Tibial nerve (tissue), 4 donors: ENCODE measurements around the gene USP6NL. TPM values are rescaled to one million over a fixed set of nuclear protein-coding genes. Genes with fewer than 3 reads are reported as not detected.

ENCODE experiments used
- DNase-seq, 2 donors: peaks; one replicate each; pipeline ENCODE4 v3.0.0-alpha.2; 2019; ENCODE audit warnings: low spot score in 2 of 2
- H3K27ac ChIP-seq, 4 donors: fragments of 200-600 bp; sonication (generic) in 3 of 4; one replicate each; pipeline ENCODE4 v1.5.1; 2017 to 2019; ENCODE audit warnings: mild to moderate bottlenecking in 1 of 4
- H3K27me3 ChIP-seq, 2 donors: fragments of 200-600 bp; sonication (generic) in 1 of 2; one replicate each; pipeline versions ENCODE4 v1.5.1 to v1.6.0; 2017 to 2019
- H3K36me3 ChIP-seq, 3 donors: fragments of 200-600 bp; sonication (generic); one replicate each; pipeline ENCODE4 v1.5.1; 2018 to 2019
- H3K4me1 ChIP-seq, 4 donors: fragments of 200-600 bp; sonication (generic) in 3 of 4; one replicate each; pipeline ENCODE4 v1.5.1; 2017 to 2019
- H3K4me3 ChIP-seq, 4 donors: fragments of 200-600 bp; sonication (generic) in 3 of 4; one replicate each; pipeline ENCODE4 v1.5.1; 2017 to 2019; ENCODE audit warnings: mild to moderate bottlenecking in 1 of 4, moderate library complexity in 1 of 4
- H3K9me3 ChIP-seq, 4 donors: fragments of 200-600 bp; sonication (generic) in 3 of 4; one replicate each; pipeline ENCODE4 v1.5.1; 2017 to 2019
- CTCF ChIP-seq, 5 experiments: fragments of 200-600 bp in 3 of 5; fragments of 450-650 bp in 2 of 5; sonication (generic) in 3 of 5; IDR thresholded peaks; one replicate each; pipeline ENCODE4 v1.5.1; 2016 to 2019; ENCODE audit warnings: antibody characterized with exemption in 5 of 5, mild to moderate bottlenecking in 3 of 5, moderate library complexity in 2 of 5
- EP300 ChIP-seq, 2 donors: sonication (generic); formaldehyde crosslinking; IDR thresholded peaks; one replicate each; pipeline ENCODE4 v1.6.1; 2017; ENCODE audit warnings: antibody characterized with exemption in 2 of 2, mild to moderate bottlenecking in 1 of 2
- POLR2A ChIP-seq, 2 donors: fragments of 450-650 bp; IDR thresholded peaks; one replicate each; pipeline ENCODE4 v1.6.1; 2017; ENCODE audit warnings: antibody characterized with exemption in 2 of 2, mild to moderate bottlenecking in 2 of 2, moderate library complexity in 2 of 2
- WGBS, 2 donors: methylation state at CpG; one replicate each; pipeline ENCODE4 v1.1.5; 2018; 5-methylcytosine and 5-hydroxymethylcytosine counted together
- total RNA-seq, 4 donors: library from RNA; depleted of rRNA; stranded (reverse); fragments of >200 nt; gene quantifications; one replicate each; pipeline ENCODE4 v1.1.0, GENCODE V29; 2016

The USP6NL gene
- total RNA-seq, 4 donors from 2014 or later = 21.8 to 33.9 (median 25.0) TPM

DNA sequence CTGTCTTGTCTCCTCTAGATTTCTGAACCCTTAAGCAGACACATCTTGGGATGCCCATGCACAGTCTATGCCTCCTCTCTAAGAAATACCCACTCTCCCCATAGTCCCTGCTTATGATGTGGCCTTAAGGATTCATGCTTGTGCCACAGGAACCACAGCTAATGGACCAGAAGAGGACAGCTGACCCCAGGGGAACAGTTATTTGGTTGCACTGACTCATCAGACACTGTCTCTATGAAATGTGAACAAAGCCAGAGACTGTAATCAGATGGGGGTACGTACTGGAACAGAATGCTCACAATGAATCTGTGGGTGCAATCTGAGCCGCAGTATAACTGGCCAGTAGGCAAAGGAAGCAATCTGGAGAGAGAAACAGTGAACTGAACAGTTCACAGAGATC lies 121.9 kb downstream of the USP6NL start:
- 62 to 67% methylated on average over 2 of the region's 2 CpGs for WGBS, 2 donors
- peaks cover 0 to 59% (median 0%) of the 10 kb centered on the region in 3 donors for H3K36me3 ChIP-seq

DNA sequence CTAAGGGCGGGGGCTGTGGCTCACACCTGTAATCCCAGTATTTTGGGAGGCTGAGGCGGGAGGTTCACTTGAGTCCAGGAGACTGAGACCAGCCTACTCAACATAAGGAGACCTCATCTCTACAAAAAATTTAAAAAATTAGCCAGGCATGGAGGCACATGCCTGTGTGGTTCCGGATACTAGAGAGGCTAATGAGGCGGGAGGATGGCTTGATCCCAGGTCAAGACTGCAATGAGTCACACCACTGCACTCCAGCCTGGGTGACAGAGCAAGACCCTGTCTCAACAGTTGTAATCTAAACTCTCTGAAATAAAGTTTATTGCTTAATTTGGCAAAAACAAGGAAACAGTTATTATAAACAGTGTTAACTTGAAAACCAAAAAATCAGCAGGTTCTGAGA lies 123.3 kb downstream of the USP6NL start:
- Histone ChIP-seq H3K27ac (no peak overlapping the region), H3K36me3 (peaks cover 0 to 56% (median 0%) of the 10 kb centered on the region in 3 donors), H3K4me1 (peaks cover 0 to 2% (median 0%) of the 10 kb centered on the region in 4 donors), H3K9me3 (no peaks in the 10 kb centered on the region), H3K4me3 (no peak overlapping the region), H3K27me3 (no peaks in the 10 kb centered on the region)
- TF ChIP-seq EP300 (IDR thresholded peaks at IDR 0.05) (no peak), CTCF (IDR thresholded peaks at IDR 0.05) (no peak), POLR2A (IDR thresholded peaks at IDR 0.05) (no peak)
- no peak for DNase-seq
- WGBS, 2 donors = 64 to 80% methylated on average over 4 of the region's 4 CpGs

More for the DNA sequence above, 121.9 kb downstream of the USP6NL start:
- peak overlapping the region in 1 of 4 donors; percentile 49 for H3K27ac ChIP-seq
- no peaks in the 10 kb centered on the region for H3K9me3 ChIP-seq
- no peak overlapping the region for H3K4me3 ChIP-seq
- no peaks in the 10 kb centered on the region for H3K27me3 ChIP-seq
- peaks cover 0 to 2% (median 0%) of the 10 kb centered on the region in 4 donors for H3K4me1 ChIP-seq
- TF ChIP-seq CTCF (IDR thresholded peaks at IDR 0.05) (no peak), EP300 (IDR thresholded peaks at IDR 0.05) (no peak), POLR2A (IDR thresholded peaks at IDR 0.05) (no peak)
- no peak for DNase-seq

GRCh38 chr10:11483201-11484148 lies 128.0 kb downstream of the USP6NL start:
- DNase-seq = no peak
- H3K4me3 ChIP-seq = no peak overlapping the region
- H3K27me3 ChIP-seq = no peaks in the 10 kb centered on the region
- H3K27ac ChIP-seq = peak overlapping the region in 1 of 4 donors; percentile 3
- H3K9me3 ChIP-seq = no peaks in the 10 kb centered on the region
- peaks cover 0 to 2% (median 0%) of the 10 kb centered on the region in 4 donors for H3K4me1 ChIP-seq
- WGBS, 2 donors = 65 to 70% methylated on average over 6 of the region's 6 CpGs
- no peak for TF ChIP-seq EP300 (IDR thresholded peaks at IDR 0.05)
- peaks cover 0 to 30% (median 0%) of the 10 kb centered on the region in 3 donors for H3K36me3 ChIP-seq

GRCh38 chr10:11482306-11482705 lies 129.1 kb downstream of the USP6NL start:
- no peaks in the 10 kb centered on the region for H3K27me3 ChIP-seq
- TF ChIP-seq CTCF (IDR thresholded peaks at IDR 0.05) = no peak
- no peak for TF ChIP-seq POLR2A (IDR thresholded peaks at IDR 0.05)

DNA sequence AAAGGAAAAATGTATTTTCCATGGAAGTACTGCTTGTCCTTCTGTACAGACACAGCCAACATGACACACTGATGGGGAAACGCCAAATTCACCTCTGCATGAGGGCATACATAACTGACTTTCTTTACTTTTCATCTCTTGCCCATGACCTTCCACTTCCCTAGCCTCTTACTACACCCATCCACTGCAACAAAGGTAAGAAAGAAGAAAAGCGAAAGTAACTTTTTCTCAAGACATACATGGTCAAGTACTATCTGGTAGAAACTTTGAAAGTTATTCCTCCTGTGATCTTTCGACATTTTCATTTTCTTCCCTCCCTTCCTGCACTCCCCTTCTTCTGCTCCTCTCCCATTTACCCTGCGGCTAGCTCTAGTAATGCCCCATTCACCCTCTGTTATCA lies 130.8 kb downstream of the USP6NL start:
- no peak for DNase-seq
- Histone ChIP-seq H3K4me3 (no peak overlapping the region), H3K9me3 (no peaks in the 10 kb centered on the region), H3K4me1 (no peaks in the 10 kb centered on the region), H3K27me3 (no peaks in the 10 kb centered on the region), H3K36me3 (peaks cover 0 to 21% (median 0%) of the 10 kb centered on the region in 3 donors), H3K27ac (no peak overlapping the region)
- TF ChIP-seq CTCF (IDR thresholded peaks at IDR 0.05) = no peak
- TF ChIP-seq POLR2A (IDR thresholded peaks at IDR 0.05) = no peak
- no peak for TF ChIP-seq EP300 (IDR thresholded peaks at IDR 0.05)
- 91 to 95% methylated on average over 4 of the region's 4 CpGs for WGBS, 2 donors

More at GRCh38 chr10:11482306-11482705, 129.1 kb downstream of the USP6NL start:
- no peaks in the 10 kb centered on the region for H3K9me3 ChIP-seq
- no peak for DNase-seq
- no peaks in the 10 kb centered on the region for H3K4me1 ChIP-seq
- no peak overlapping the region for H3K27ac ChIP-seq
- peaks cover 0 to 23% (median 0%) of the 10 kb centered on the region in 3 donors for H3K36me3 ChIP-seq
- H3K4me3 ChIP-seq = no peak overlapping the region
